Measurements from ENCODE around the gene LGR4. TPM values are rescaled to one million over a fixed set of nuclear protein-coding genes. Genes with fewer than 3 reads are reported as not detected.

Gene LGR4
- total RNA-seq, 4 donors from 2014 or later, result 28.7 to 165 (median 120) TPM

DNA sequence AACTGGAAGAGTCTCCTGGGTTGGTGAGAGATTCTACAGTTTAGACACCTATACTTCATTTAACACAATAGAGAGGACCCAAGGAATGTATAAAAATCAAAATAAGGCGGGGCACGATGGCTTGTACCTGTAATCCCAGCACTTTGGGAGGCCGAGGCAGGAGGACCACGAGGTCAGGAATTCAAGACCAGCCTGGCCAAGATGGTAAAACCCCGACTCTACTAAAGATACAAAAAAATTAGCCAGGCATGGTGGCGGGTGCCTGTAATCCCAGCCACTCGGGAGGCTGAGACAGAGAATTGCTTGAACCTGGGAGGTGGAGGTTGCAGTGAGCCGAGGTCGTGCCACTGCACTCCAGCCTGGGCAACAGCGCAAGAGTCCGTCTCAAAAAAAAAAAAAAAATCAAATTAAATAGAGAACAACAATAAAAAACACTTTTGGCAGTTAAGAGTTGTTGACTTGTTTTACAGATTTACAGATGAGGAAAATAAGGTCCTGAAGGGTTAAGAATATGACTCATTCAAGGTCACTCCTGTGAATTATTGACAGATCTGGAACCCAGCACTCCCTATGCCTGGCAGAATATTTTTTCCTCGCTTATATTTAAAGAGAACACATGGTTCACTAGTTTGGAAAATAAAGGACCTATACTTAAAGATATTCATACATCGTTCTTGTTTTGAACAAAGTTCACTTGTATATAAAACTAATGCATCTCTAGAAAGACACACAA, 5.2 kb downstream of the LGR4 start:
- Histone ChIP-seq H3K27me3 (no peaks in the 10 kb centered on the region), H3K36me3 (no peaks in the 10 kb centered on the region), H3K27ac (peak overlapping the region; percentile 92 to 97 (median 94)), H3K9me3 (no peaks in the 10 kb centered on the region), H3K4me1 (peaks cover 0 to 63% (median 44%) of the 10 kb centered on the region in 4 donors), H3K4me3 (peak overlapping the region in 1 of 4 donors; percentile 18)
- no peak for DNase-seq
- 71 to 83% methylated on average over 9 to 13 of the region's 13 CpGs for WGBS, 2 donors (ENCODE audit: low coverage in 1 of 2)
- in situ Hi-C loops (cut with MboI; ENCODE audit: low pct_ligation_motif_present in 1 of 4, low pct_unique_long_range_greater_than_20kb in 1 of 4, low sequenced_read_pairs in 3 of 4), result loop anchor here in 1 of 4 donors (25.0 kb wide), 1 partner anchor 105 kb away; the partner anchor contains the start of gene CCDC34
- intact Hi-C loops (cut with DNase I; ENCODE audit: low total_unique reads), result loop anchor here (5.0 kb wide), 1 partner anchor 715 kb away; no protein-coding TSS in a partner anchor
- TF ChIP-seq POLR2A (IDR thresholded peaks at IDR 0.05) (no peak), EP300 (IDR thresholded peaks at IDR 0.05; ENCODE audit: low read depth) (no peak), POLR2AphosphoS5 (IDR thresholded peaks at IDR 0.05) (peak in 1 of 3 donors; percentile 9)
- TF ChIP-seq, protein P1, sequence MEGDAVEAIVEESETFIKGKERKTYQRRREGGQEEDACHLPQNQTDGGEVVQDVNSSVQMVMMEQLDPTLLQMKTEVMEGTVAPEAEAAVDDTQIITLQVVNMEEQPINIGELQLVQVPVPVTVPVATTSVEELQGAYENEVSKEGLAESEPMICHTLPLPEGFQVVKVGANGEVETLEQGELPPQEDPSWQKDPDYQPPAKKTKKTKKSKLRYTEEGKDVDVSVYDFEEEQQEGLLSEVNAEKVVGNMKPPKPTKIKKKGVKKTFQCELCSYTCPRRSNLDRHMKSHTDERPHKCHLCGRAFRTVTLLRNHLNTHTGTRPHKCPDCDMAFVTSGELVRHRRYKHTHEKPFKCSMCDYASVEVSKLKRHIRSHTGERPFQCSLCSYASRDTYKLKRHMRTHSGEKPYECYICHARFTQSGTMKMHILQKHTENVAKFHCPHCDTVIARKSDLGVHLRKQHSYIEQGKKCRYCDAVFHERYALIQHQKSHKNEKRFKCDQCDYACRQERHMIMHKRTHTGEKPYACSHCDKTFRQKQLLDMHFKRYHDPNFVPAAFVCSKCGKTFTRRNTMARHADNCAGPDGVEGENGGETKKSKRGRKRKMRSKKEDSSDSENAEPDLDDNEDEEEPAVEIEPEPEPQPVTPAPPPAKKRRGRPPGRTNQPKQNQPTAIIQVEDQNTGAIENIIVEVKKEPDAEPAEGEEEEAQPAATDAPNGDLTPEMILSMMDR (IDR thresholded peaks at IDR 0.05), result no peak

DNA sequence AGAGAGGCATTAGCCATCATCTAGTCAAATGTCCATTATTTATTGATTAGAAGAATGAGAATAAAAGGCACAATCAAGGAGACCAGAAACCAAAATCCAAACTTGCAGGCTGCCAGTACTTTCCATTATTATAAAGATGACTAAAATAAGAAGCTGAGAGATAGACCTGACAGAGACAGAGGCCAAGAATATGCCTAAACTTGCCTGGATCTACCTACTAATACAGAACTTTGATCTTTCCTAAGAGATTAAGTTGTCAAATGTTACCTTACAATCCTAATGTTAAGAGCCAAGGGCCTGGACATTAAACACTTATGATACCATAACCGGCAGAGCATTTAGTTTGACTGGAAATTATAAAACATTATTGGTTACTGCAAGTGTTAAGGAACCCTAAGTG, 6.2 kb downstream of the LGR4 start:
- H3K9me3 ChIP-seq, result no peaks in the 10 kb centered on the region
- no peak overlapping the region for H3K4me3 ChIP-seq
- WGBS, 2 donors (ENCODE audit: low coverage in 1 of 2), result 45 to 71% methylated on average over 1 of the region's 1 CpG
- intact Hi-C loops (cut with DNase I; ENCODE audit: low total_unique reads), result loop anchor here (5.0 kb wide), 1 partner anchor 714 kb away; no protein-coding TSS in a partner anchor
- peak overlapping the region; percentile 92 to 97 (median 94) for H3K27ac ChIP-seq
- H3K4me1 ChIP-seq, result peaks cover 0 to 63% (median 44%) of the 10 kb centered on the region in 4 donors
- in situ Hi-C loops (cut with MboI; ENCODE audit: low pct_ligation_motif_present in 1 of 4, low pct_unique_long_range_greater_than_20kb in 1 of 4, low sequenced_read_pairs in 3 of 4), result loop anchor here in 1 of 4 donors (25.0 kb wide), 1 partner anchor 104 kb away; the partner anchor contains the start of gene CCDC34
- no peaks in the 10 kb centered on the region for H3K36me3 ChIP-seq
- TF ChIP-seq EP300 (IDR thresholded peaks at IDR 0.05; ENCODE audit: low read depth) (no peak), POLR2A (IDR thresholded peaks at IDR 0.05) (no peak), POLR2AphosphoS5 (IDR thresholded peaks at IDR 0.05) (no peak)
- TF ChIP-seq, protein P1 (IDR thresholded peaks at IDR 0.05), result no peak
- no peaks in the 10 kb centered on the region for H3K27me3 ChIP-seq
- DNase-seq, result no peak

DNA sequence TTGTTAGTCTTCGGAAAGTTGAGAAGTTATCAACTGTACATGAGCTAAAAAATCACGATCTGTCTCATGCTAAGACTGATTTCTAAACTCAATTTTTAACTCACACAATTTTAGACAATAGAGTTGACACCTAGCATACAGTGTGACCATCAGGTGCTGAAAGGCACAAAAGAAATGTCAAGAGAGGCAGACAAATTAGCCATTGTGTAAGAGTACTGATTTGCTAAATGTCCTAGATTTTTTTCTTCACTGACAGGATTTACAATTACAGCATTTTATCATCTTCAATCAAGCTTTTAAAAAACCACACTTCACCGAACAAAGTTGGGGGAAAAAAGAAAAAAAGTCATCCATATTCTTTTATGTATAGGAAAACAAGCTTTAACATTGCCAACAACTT, 7.0 kb downstream of the LGR4 start:
- Histone ChIP-seq H3K9me3 (no peaks in the 10 kb centered on the region), H3K4me1 (peaks cover 0 to 60% (median 44%) of the 10 kb centered on the region in 4 donors), H3K27ac (peak overlapping the region; percentile 41 to 94 (median 78)), H3K36me3 (no peaks in the 10 kb centered on the region), H3K4me3 (no peak overlapping the region), H3K27me3 (no peaks in the 10 kb centered on the region)
- no peak for DNase-seq
- in situ Hi-C loops (cut with MboI; ENCODE audit: low pct_ligation_motif_present in 1 of 4, low pct_unique_long_range_greater_than_20kb in 1 of 4, low sequenced_read_pairs in 3 of 4), result loop anchor here in 1 of 4 donors (25.0 kb wide), 1 partner anchor 103 kb away; the partner anchor contains the start of gene CCDC34
- intact Hi-C loops (cut with DNase I; ENCODE audit: low total_unique reads), result loop anchor here (5.0 kb wide), 1 partner anchor 713 kb away; no protein-coding TSS in a partner anchor
- 62% methylated on average over 3 of the region's 3 CpGs for WGBS, 2 donors (ENCODE audit: low coverage in 1 of 2)
- TF ChIP-seq POLR2AphosphoS5 (IDR thresholded peaks at IDR 0.05) (no peak), POLR2A (IDR thresholded peaks at IDR 0.05) (no peak), EP300 (IDR thresholded peaks at IDR 0.05; ENCODE audit: low read depth) (no peak)
- TF ChIP-seq, protein P1 (IDR thresholded peaks at IDR 0.05), result no peak

DNA sequence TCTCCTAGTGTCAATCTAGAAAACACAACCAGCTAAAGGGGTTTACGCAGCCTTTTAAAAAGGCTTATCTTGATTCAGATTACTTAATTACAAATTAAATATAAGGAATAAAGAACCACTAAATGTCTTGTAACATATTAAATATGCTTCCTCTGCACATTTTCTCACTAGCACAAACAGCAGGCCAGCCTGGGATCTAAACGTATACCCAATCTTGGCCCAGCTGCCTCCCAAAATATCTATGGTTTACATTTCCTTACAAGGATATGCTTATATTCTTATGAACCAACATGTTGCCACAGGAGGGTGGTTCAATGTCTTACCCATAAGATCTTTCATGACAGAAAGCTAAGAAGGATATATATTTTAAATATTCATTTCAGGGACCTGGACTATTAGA, 7.7 kb downstream of the LGR4 start:
- in situ Hi-C loops (cut with MboI; ENCODE audit: low pct_ligation_motif_present in 1 of 4, low pct_unique_long_range_greater_than_20kb in 1 of 4, low sequenced_read_pairs in 3 of 4), result loop anchor here in 1 of 4 donors (25.0 kb wide), 1 partner anchor 103 kb away; the partner anchor contains the start of gene CCDC34
- TF ChIP-seq POLR2AphosphoS5 (IDR thresholded peaks at IDR 0.05), result no peak
- Histone ChIP-seq H3K4me1 (peaks cover 0 to 54% (median 43%) of the 10 kb centered on the region in 4 donors), H3K36me3 (no peaks in the 10 kb centered on the region), H3K9me3 (no peaks in the 10 kb centered on the region), H3K27me3 (no peaks in the 10 kb centered on the region), H3K4me3 (no peak overlapping the region), H3K27ac (peak overlapping the region; percentile 41 to 94 (median 78))
- WGBS, 2 donors (ENCODE audit: low coverage in 1 of 2), result 68 to 80% methylated on average over 2 of the region's 2 CpGs
- no peak for DNase-seq
- intact Hi-C loops (cut with DNase I; ENCODE audit: low total_unique reads), result loop anchor here (5.0 kb wide), 1 partner anchor 713 kb away; no protein-coding TSS in a partner anchor
